Keratinocyte (primary cell): ENCODE data around the gene RASSF7. TPM values are rescaled to one million over a fixed set of nuclear protein-coding genes. Genes with fewer than 3 reads are reported as not detected.
A peak's percentile ranks its signal among the peaks of the same experiment; 100 is the strongest.

Experiments
- DNase-seq: peaks from one replicate; pipeline ENCODE4 v3.0.0-alpha.2; 2011; ENCODE audit warnings: low read depth, missing footprints, low spot score
- FAIRE-seq: peaks from 2 replicates; lab custom pipeline; 2011; peaks lifted over from hg19 to GRCh38; lab: Jason Lieb, UNC
- H2AFZ ChIP-seq: 2 replicates; pipeline ENCODE4 v1.6.0; 2012; ENCODE audit warnings: low read length, control low read depth, inconsistent platforms; ENCODE audit not compliant: control insufficient read depth
- H3K27ac ChIP-seq: 2 replicates; pipeline ENCODE4 v1.5.1; 2011; ENCODE audit warnings: low read length; ENCODE audit not compliant: control insufficient read depth, insufficient read depth
- H3K27me3 ChIP-seq: 3 replicates; pipeline ENCODE4 v1.6.0; 2011; ENCODE audit warnings: low read length; ENCODE audit not compliant: control insufficient read depth, insufficient read depth; ENCODE audit errors: extremely low read depth
- H3K36me3 ChIP-seq, 2 experiments: 2 replicates in 1 of 2; 3 replicates in 1 of 2; pipeline ENCODE4 v1.5.1; 2011; ENCODE audit warnings: low read length in 2 of 2, mild to moderate bottlenecking in 1 of 2; ENCODE audit not compliant: control insufficient read depth in 2 of 2, insufficient read depth in 2 of 2; ENCODE audit errors: extremely low read depth in 1 of 2
- H3K4me1 ChIP-seq: 3 replicates; pipeline ENCODE4 v1.5.1; 2011; ENCODE audit warnings: low read length; ENCODE audit not compliant: control insufficient read depth, insufficient read depth; ENCODE audit errors: extremely low read depth
- H3K4me2 ChIP-seq: 3 replicates; pipeline ENCODE4 v1.6.0; 2011; ENCODE audit warnings: low read depth, low read length; ENCODE audit not compliant: control insufficient read depth, insufficient read depth; ENCODE audit errors: extremely low read depth
- H3K4me3 ChIP-seq, 3 experiments: fragments of 200-600 bp in 1 of 3; sonication (generic) in 1 of 3; 2 replicates in 2 of 3; 3 replicates in 1 of 3; pipeline ENCODE4 v1.5.1; 2011 to 2016; ENCODE audit warnings: low read length in 3 of 3, mild to moderate bottlenecking in 3 of 3, control low read depth in 2 of 3, inconsistent platforms in 1 of 3, low read depth in 1 of 3, mixed read lengths in 1 of 3, mixed run types in 1 of 3, moderate library complexity in 1 of 3; ENCODE audit not compliant: control insufficient read depth in 2 of 3, insufficient read depth in 2 of 3; ENCODE audit errors: extremely low read depth in 1 of 3
- H3K79me2 ChIP-seq: 2 replicates; pipeline ENCODE4 v1.6.0; 2012; ENCODE audit warnings: low read length; ENCODE audit not compliant: control insufficient read depth, insufficient read depth
- H3K9ac ChIP-seq: 3 replicates; pipeline ENCODE4 v1.6.0; 2011; ENCODE audit warnings: low read length; ENCODE audit not compliant: control insufficient read depth, insufficient read depth; ENCODE audit errors: extremely low read depth
- H3K9me1 ChIP-seq: 3 replicates; pipeline ENCODE4 v1.6.0; 2011; ENCODE audit warnings: low read length; ENCODE audit not compliant: control insufficient read depth, insufficient read depth; ENCODE audit errors: extremely low read depth
- H3K9me3 ChIP-seq: 2 replicates; pipeline ENCODE4 v1.5.1; 2012; ENCODE audit warnings: low read depth, low read length; ENCODE audit not compliant: control insufficient read depth
- H4K20me1 ChIP-seq: 3 replicates; pipeline ENCODE4 v1.6.0; 2011; ENCODE audit warnings: low read length; ENCODE audit not compliant: control insufficient read depth, insufficient read depth; ENCODE audit errors: extremely low read depth
- EZH2 ChIP-seq: IDR thresholded peaks from one replicate; pipeline ENCODE4 v1.6.1; 2012; ENCODE audit warnings: inconsistent platforms, mild to moderate bottlenecking, low read length, moderate library complexity
- dilution Hi-C: fragments of 300-500 bp; cut with MboI; formaldehyde crosslinking; loops from one replicate; pipeline ENCODE4 v1.7.0; 2020; ENCODE audit warnings: low sequenced_read_pairs; ENCODE audit not compliant: extremely low pct_ligation_motif_present
- polyA plus RNA-seq, 5 experiments: library from polyadenylated mRNA; depleted of rRNA in 3 of 5; stranded (reverse) in 3 of 5; stranded (forward) in 1 of 5; unstranded in 1 of 5; fragments of >200 nt; gene quantifications; 1 replicate in 1 of 5; 2 replicates in 3 of 5; 3 replicates in 1 of 5; pipeline versions ENCODE4 v1.2.1 to v1.2.3, GENCODE V29; 2011 to 2012; ENCODE audit warnings: missing spikeins in 2 of 5, low read depth in 1 of 5, low replicate concordance in 1 of 5
- small RNA-seq, 3 experiments: library from RNA; depleted of rRNA; stranded (forward); fragments of <200 nt; gene quantifications; one replicate each; pipeline ENCODE3, GENCODE V24; 2012; ENCODE audit warnings: low read depth in 3 of 3, low replicate concordance in 1 of 3; ENCODE audit not compliant: insufficient read length in 3 of 3
- TF ChIP-seq, protein P1 (sequence below), 3 experiments: IDR thresholded peaks in 1 of 3; conservative IDR thresholded peaks in 1 of 3; optimal IDR thresholded peaks in 1 of 3; 2 replicates in 2 of 3; 3 replicates in 1 of 3; pipeline versions ENCODE3 to v1.5.1; 2011; ENCODE audit warnings: low read length in 3 of 3, mild to moderate bottlenecking in 3 of 3, moderate library complexity in 2 of 3, control low read depth in 1 of 3, inconsistent platforms in 1 of 3; ENCODE audit not compliant: insufficient read depth in 2 of 3; ENCODE audit errors: extremely low read depth in 1 of 3

The RASSF7 gene
- polyA plus RNA-seq, 1 donor (not counting 4 experiments of a cell fraction or from before 2014, with no cell fraction given) = 24.3 TPM

DNA sequence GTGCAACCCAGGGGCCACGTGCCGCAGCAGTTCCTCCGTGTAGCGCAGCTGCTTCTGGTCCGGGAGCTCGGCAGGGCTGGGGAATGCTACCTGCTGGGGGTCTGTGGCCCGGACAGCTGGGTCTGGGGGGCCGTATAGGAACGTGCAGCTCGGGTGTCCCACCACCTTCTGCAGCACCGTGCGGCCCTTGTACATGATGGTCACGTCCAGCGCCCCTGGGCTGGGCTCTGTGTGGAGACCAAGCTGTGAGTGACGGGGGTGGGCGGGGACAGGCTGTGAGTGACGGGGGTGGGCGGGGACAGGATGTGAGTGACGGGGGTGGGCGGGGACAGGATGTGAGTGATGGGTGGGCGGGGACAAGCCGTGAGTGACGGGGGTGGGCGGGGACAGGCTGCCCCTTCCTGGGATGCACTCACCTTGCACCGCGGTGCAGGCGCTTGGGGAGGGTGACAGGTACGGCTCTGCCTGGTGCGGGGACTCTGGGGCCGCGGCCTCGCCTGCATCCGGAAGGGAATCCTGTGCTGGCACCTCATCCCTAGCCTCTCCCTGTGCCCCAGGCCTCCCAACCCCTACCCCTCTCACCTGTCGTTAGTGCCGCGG, 52.7 kb downstream of the RASSF7 start:
- Histone ChIP-seq H3K9me3 (no peaks in the 10 kb centered on the region), H3K4me2 (peak overlapping the region; percentile 90), H3K4me3 (peak overlapping the region; percentile 5 to 81 (median 49)), H3K36me3 (peaks cover 28 to 35% of the 10 kb centered on the region in 2 experiments), H3K79me2 (peaks cover 2% of the 10 kb centered on the region), H3K27me3 (no peaks in the 10 kb centered on the region), H2AFZ (no peak overlapping the region), H3K9ac (no peak overlapping the region), H3K9me1 (no peaks in the 10 kb centered on the region), H3K27ac (peak overlapping the region; percentile 36), H4K20me1 (peaks cover 15% of the 10 kb centered on the region), H3K4me1 (peaks cover 25% of the 10 kb centered on the region)
- peak; percentile 67 for DNase-seq
- FAIRE-seq = no peak
- TF ChIP-seq, protein P1, sequence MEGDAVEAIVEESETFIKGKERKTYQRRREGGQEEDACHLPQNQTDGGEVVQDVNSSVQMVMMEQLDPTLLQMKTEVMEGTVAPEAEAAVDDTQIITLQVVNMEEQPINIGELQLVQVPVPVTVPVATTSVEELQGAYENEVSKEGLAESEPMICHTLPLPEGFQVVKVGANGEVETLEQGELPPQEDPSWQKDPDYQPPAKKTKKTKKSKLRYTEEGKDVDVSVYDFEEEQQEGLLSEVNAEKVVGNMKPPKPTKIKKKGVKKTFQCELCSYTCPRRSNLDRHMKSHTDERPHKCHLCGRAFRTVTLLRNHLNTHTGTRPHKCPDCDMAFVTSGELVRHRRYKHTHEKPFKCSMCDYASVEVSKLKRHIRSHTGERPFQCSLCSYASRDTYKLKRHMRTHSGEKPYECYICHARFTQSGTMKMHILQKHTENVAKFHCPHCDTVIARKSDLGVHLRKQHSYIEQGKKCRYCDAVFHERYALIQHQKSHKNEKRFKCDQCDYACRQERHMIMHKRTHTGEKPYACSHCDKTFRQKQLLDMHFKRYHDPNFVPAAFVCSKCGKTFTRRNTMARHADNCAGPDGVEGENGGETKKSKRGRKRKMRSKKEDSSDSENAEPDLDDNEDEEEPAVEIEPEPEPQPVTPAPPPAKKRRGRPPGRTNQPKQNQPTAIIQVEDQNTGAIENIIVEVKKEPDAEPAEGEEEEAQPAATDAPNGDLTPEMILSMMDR (optimal IDR thresholded peaks at IDR 0.05 in 1 of 3, IDR thresholded peaks at IDR 0.05 in 1 of 3, conservative IDR thresholded peaks at IDR 0.05 in 1 of 3; ENCODE audit: extremely low read depth in 1 of 3, insufficient read depth in 2 of 3, low read length in 3 of 3) = no peak
- no peak for TF ChIP-seq EZH2
- dilution Hi-C loops = no loop called here

Small RNA genes within 50 kb of the gene (small RNA-seq; reads per million reads assigned to genes)
- 94.6 to 2,783 (median 1,006) reads per million in 3 experiments for gene MIR210

Other genes with a start within 250 kb of the RASSF7 start
- 333 to 549 TPM (median 333 TPM) in 3 replicates for gene IFITM1, start 246.9 kb upstream of the RASSF7 start, polyA plus RNA-seq
- 295 to 696 TPM (median 435 TPM) in 3 replicates for gene IFITM3, start 240.1 kb upstream of the RASSF7 start, polyA plus RNA-seq
- 7.3 to 11.5 TPM (median 8.1 TPM) in 3 replicates for gene B4GALNT4, start 191.5 kb upstream of the RASSF7 start, polyA plus RNA-seq
- 125 to 245 TPM (median 127 TPM) in 3 replicates for gene PKP3, start 166.8 kb upstream of the RASSF7 start, polyA plus RNA-seq
- 1.8 to 3.8 TPM (median 2.4 TPM) in 3 replicates for gene SIGIRR, start 146.0 kb upstream of the RASSF7 start, polyA plus RNA-seq
- gene ANO9, start 119.0 kb upstream of the RASSF7 start, polyA plus RNA-seq = 16.1 to 40.2 TPM (median 17.7 TPM) in 3 replicates
- 21.6 to 36.7 TPM (median 31.7 TPM) in 3 replicates for gene PTDSS2, start 110.7 kb upstream of the RASSF7 start, polyA plus RNA-seq
- gene RNH1, start 53.7 kb upstream of the RASSF7 start, polyA plus RNA-seq = 92.0 to 171 TPM (median 108 TPM) in 3 replicates
- gene HRAS, start 25.4 kb upstream of the RASSF7 start, polyA plus RNA-seq = 112 to 164 TPM (median 122 TPM) in 3 replicates
- gene LRRC56, start 23.4 kb upstream of the RASSF7 start, polyA plus RNA-seq = 0.14 to 0.44 TPM (median 0.28 TPM) in 3 replicates
- 0.94 to 1.5 TPM (median 1.2 TPM) in 3 replicates for gene LMNTD2, start 232 bp upstream of the RASSF7 start, polyA plus RNA-seq
- 10.7 to 15.2 TPM (median 13.7 TPM) in 3 replicates for gene PHRF1, start 15.5 kb downstream of the RASSF7 start, polyA plus RNA-seq
- gene IRF7, start 55.0 kb downstream of the RASSF7 start, polyA plus RNA-seq = 7.1 to 10.9 TPM (median 9.5 TPM) in 3 replicates
- gene CDHR5, start 64.0 kb downstream of the RASSF7 start, polyA plus RNA-seq = not detected in 3 replicates
- not detected in 3 replicates for gene SCT, start 66.2 kb downstream of the RASSF7 start, polyA plus RNA-seq
- not detected in 3 replicates for gene DRD4, start 76.3 kb downstream of the RASSF7 start, polyA plus RNA-seq
- gene DEAF1, start 134.3 kb downstream of the RASSF7 start, polyA plus RNA-seq = 8.1 to 13.1 TPM (median 8.2 TPM) in 3 replicates
- gene TMEM80, start 134.8 kb downstream of the RASSF7 start, polyA plus RNA-seq = 19.5 to 32.8 TPM (median 29.8 TPM) in 3 replicates
- 81.4 to 297 TPM (median 114 TPM) in 3 replicates for gene EPS8L2, start 145.3 kb downstream of the RASSF7 start, polyA plus RNA-seq
- gene TALDO1, start 186.5 kb downstream of the RASSF7 start, polyA plus RNA-seq = 162 to 200 TPM (median 170 TPM) in 3 replicates
- 24.4 to 48.0 TPM (median 24.6 TPM) in 3 replicates for gene GATD1, start 216.5 kb downstream of the RASSF7 start, polyA plus RNA-seq
- gene CEND1, start 229.1 kb downstream of the RASSF7 start, polyA plus RNA-seq = not detected in 3 replicates
- 8.4 to 21.2 TPM (median 13.5 TPM) in 3 replicates for gene SLC25A22, start 237.3 kb downstream of the RASSF7 start, polyA plus RNA-seq
- gene PIDD1, start 244.3 kb downstream of the RASSF7 start, polyA plus RNA-seq = 2.5 to 6.4 TPM (median 2.9 TPM) in 3 replicates
- 632 to 1,901 TPM (median 797 TPM) in 3 replicates for gene RPLP2, start 249.0 kb downstream of the RASSF7 start, polyA plus RNA-seq